WTC11 (cell line): ENCODE results near the gene NXN.

Experiments
- CREB1 ChIP-seq: sonication (generic); formaldehyde crosslinking; IDR thresholded peaks from 2 replicates; pipeline ENCODE4 v1.8.0; 2023; ENCODE audit warnings: mild to moderate bottlenecking, missing genetic modification reagents
- CTCF ChIP-seq: fragments of 200-600 bp; IDR thresholded peaks from 2 replicates; pipeline ENCODE4 v1.8.0; 2022; ENCODE audit warnings: antibody characterized with exemption
- ETV6 ChIP-seq: sonication (generic); formaldehyde crosslinking; IDR thresholded peaks from 2 replicates; pipeline ENCODE4 v1.8.1; 2022; ENCODE audit warnings: mild to moderate bottlenecking, missing genetic modification reagents
- JUN ChIP-seq: sonication (generic); formaldehyde crosslinking; IDR thresholded peaks from 2 replicates; pipeline ENCODE4 v1.8.0; 2023; ENCODE audit warnings: mild to moderate bottlenecking, missing genetic modification reagents
- NR1H2 ChIP-seq: sonication (generic); formaldehyde crosslinking; IDR thresholded peaks from 2 replicates; pipeline ENCODE4 v1.9.0; 2021; ENCODE audit warnings: mild to moderate bottlenecking, moderate library complexity, missing genetic modification reagents
- NR3C1 ChIP-seq: sonication (generic); formaldehyde crosslinking; conservative IDR thresholded peaks from 2 replicates; pipeline ENCODE4 v1.8.1; 2023; ENCODE audit warnings: low read depth, mild to moderate bottlenecking, missing genetic modification reagents
- ZNF232 ChIP-seq: sonication (generic); formaldehyde crosslinking; IDR thresholded peaks from 2 replicates; pipeline ENCODE4 v1.8.0; 2022; ENCODE audit warnings: mild to moderate bottlenecking, missing genetic modification reagents
- TF ChIP-seq, protein P1 (sequence below): fragments of 250-450 bp; sonication (Bioruptor Pico); IDR thresholded peaks from 2 replicates; pipeline ENCODE4 v1.9.0; 2021; ENCODE audit warnings: mild to moderate bottlenecking, borderline replicate concordance

GRCh38 chr17:814371-814770 is 165.2 kb downstream of the NXN start:
- TF ChIP-seq CTCF (no peak), ETV6 (no peak), NR3C1 (CRISPR knock-in tag) (no peak), NR1H2 (CRISPR knock-in tag) (no peak), CREB1 (CRISPR knock-in tag) (no peak), JUN (CRISPR knock-in tag) (no peak), ZNF232 (CRISPR knock-in tag) (no peak)
- TF ChIP-seq, protein P1, sequence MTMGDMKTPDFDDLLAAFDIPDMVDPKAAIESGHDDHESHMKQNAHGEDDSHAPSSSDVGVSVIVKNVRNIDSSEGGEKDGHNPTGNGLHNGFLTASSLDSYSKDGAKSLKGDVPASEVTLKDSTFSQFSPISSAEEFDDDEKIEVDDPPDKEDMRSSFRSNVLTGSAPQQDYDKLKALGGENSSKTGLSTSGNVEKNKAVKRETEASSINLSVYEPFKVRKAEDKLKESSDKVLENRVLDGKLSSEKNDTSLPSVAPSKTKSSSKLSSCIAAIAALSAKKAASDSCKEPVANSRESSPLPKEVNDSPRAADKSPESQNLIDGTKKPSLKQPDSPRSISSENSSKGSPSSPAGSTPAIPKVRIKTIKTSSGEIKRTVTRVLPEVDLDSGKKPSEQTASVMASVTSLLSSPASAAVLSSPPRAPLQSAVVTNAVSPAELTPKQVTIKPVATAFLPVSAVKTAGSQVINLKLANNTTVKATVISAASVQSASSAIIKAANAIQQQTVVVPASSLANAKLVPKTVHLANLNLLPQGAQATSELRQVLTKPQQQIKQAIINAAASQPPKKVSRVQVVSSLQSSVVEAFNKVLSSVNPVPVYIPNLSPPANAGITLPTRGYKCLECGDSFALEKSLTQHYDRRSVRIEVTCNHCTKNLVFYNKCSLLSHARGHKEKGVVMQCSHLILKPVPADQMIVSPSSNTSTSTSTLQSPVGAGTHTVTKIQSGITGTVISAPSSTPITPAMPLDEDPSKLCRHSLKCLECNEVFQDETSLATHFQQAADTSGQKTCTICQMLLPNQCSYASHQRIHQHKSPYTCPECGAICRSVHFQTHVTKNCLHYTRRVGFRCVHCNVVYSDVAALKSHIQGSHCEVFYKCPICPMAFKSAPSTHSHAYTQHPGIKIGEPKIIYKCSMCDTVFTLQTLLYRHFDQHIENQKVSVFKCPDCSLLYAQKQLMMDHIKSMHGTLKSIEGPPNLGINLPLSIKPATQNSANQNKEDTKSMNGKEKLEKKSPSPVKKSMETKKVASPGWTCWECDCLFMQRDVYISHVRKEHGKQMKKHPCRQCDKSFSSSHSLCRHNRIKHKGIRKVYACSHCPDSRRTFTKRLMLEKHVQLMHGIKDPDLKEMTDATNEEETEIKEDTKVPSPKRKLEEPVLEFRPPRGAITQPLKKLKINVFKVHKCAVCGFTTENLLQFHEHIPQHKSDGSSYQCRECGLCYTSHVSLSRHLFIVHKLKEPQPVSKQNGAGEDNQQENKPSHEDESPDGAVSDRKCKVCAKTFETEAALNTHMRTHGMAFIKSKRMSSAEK (CRISPR knock-in tag), result no peak
